T-helper 2 cell (primary cell): Measurements from ENCODE around the gene FOXL2.
A peak's percentile ranks its signal among the peaks of the same experiment; 100 is the strongest.
"Not testable (repeated sequence)": the region's sequence is repeated elsewhere in the genome, so short reads cannot be mapped to it uniquely, and the experiment has no call there.

Experiments
- DNase-seq, 5 experiments: peaks; one replicate each; pipeline versions ENCODE4 v3.0.0 to v3.0.0-alpha.2; 2012 to 2022

Gene FOXL2

DNA sequence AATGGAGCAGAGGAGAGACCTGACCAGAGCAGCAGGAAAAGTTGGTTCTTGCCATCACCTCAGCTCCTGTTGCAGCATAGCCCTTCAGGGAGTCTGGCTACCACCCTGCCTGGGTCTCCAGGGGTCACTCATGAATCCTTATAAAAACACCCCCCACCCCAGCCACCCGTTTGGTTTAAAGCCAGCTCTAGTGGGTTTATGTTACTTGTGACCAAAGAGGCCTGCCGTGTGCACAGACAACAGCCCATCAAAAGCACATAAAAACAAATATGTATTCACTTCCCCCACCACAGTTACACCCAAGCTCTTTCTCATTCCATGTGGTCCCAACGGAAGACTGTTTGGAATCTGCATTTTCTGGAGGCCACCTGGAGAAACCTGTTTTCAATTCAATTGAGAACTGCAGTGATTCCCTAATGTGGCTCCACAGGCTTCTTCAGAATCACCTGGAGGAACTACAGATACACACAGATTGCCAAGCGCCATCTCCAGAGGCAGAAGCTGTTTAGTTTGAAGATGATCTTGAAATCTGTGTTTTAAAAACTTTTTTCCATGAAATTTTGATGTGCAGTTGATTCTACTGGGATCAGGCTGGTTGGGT, 13.8 kb downstream of the FOXL2 start:
- no peak for DNase-seq

DNA sequence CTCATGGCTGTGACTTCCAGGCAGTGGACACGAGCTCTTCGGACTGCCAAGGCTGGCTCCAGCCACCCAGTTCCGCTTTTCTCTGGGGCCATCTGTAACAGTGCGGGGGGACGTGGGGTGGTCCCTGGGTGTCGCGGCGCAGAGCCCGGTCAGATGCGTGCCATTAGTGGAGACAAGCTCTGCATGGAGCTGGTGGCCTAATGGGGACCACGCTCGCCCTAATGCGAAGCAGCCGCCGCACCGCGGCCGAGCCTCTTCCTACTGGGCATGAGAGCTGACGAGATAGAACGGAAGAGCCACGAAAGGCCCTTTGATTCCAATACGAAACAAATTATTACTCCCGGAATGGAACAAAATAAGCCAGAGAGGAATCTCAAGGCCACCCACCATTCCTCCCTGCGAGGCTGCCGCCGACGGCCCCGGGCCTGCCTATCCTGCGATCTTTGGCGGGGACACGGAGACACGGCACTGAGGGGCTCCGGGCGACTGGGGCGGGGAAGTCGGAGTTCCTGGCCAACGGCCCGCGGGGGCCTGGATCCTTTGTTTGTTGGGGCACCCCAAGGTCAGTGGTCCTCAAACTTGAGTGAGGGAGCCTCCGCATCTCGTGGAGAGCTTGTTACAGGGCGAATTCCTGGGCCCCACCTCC, 18.1 kb downstream of the FOXL2 start:
- DNase-seq = no peak

DNA sequence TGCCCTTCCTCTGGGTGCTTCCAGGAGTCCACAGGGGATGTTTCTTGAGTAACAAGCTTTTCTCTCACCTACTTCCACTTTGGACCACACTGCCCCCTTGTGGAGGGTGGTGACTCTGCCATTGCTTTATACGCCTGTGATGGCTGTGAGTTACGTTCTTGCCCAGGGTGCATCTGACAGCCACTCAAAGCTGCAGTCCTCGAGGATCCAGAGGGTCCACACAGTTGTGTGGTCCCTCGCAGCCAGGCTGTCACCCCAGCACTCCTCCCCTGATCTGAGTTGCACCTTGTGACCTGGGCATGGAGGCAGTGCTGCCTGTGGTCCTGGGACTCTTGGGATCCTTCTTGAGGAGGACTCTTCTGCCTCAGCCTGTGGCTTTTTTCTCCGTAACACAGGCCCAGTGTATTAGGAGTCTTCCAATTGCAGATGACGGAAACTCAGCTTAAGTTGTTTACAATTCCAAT, 23.4 kb downstream of the FOXL2 start:
- DNase-seq = peak; percentile 56 to 82 (median 71)

DNA sequence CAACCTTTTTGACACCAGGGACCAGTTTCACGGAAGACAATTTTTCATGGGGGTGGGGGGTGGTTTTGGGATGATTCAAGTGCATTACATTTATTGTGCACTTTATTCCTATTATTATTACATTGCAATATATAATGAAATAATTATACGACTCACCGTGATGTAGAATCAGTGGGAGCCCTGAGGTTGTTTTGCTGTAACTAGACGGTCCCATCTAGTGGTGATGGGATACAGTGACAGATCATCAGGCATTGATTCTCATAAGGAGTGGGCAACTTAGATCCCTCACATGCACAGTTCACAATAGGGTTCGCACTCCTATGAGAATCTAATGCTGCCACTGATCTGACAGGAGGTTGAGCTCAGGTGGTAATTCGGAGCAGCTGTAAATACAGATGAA, 24.5 kb downstream of the FOXL2 start:
- not testable (repeated sequence) for DNase-seq

DNA sequence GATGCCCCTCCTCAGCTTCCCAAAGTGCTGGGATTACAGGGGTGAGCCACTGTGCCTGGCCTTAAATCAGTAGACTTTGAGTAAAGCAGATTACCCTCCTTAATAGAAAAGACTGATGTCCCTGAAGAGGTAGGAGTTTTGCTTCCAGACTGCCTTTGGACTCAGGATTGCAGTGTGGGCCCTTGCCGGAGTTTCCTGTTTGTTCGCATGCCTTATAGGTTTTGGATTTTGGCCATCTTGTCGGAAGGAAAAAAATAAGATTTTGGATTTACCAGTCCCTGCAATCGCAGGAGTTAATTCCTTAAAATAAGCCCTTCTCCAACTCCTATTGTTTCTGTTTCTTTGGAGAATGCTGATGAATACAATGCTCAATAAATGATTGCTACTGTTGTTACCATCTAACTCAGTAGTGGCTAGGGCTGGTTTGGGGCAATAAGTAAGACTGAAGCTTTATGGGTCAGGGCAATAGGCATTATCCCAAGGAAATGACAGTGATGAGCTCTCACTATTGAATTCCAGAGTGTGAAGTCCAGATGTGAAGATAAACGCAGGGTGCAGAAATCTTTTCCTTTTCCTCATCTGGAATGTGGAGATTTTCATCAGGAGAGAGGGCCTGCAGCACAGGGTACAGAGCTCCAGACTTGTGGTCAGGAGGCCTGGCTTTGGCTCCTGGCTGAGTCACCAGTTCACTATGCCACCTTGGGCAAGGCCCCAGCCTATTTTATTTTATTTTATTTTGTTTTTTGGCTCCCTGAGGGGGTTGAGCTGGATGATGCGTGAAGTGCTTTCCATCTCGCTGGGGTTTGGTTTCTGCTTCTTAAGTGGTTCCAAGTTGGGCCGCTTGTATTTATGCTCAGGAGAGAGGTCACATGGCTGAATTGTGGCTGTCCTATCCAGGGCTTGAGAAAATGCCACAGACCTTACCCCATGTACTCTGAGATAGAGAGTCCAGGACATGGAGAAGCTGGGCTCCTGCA, 25.3 kb downstream of the FOXL2 start:
- DNase-seq = no peak

DNA sequence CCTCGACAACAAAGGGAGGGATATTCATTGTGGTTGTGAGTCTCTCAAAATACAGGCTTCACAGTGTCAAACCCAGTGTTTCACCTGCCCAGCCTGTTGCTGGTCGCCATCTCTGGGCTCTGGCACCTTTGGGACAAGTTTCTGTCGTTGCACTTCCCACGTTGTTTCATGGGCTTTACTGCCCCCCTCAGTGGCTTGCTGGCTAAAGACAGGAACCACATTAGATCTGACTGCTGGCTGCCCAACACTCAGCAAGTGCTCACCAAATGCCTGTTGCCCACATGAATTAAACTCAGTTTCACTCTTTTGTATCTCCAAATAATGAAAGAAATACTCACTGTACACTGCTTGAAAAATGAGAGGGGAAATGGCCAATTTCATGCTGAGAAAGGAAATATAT, 27.6 kb downstream of the FOXL2 start:
- no peak for DNase-seq

DNA sequence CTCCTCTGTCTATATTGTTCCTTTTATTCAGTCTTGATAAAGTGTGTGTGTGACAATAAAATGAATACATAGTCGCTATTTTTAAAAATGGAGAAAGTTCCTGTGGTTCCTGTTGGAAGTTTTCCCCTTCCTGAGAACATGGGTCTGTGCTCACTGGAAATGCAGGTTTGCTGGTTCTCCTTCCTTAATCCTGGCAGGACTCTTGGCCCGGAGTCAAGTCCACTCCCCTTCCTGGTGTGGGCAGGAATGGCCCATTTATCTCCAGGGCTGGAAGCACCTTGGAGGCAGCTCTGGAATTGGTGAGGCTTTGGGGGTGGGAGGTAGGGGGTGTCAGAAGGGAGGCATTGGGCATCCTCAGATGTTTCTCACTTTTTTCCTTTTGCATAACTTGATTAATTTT, 30.1 kb downstream of the FOXL2 start:
- no peak for DNase-seq

DNA sequence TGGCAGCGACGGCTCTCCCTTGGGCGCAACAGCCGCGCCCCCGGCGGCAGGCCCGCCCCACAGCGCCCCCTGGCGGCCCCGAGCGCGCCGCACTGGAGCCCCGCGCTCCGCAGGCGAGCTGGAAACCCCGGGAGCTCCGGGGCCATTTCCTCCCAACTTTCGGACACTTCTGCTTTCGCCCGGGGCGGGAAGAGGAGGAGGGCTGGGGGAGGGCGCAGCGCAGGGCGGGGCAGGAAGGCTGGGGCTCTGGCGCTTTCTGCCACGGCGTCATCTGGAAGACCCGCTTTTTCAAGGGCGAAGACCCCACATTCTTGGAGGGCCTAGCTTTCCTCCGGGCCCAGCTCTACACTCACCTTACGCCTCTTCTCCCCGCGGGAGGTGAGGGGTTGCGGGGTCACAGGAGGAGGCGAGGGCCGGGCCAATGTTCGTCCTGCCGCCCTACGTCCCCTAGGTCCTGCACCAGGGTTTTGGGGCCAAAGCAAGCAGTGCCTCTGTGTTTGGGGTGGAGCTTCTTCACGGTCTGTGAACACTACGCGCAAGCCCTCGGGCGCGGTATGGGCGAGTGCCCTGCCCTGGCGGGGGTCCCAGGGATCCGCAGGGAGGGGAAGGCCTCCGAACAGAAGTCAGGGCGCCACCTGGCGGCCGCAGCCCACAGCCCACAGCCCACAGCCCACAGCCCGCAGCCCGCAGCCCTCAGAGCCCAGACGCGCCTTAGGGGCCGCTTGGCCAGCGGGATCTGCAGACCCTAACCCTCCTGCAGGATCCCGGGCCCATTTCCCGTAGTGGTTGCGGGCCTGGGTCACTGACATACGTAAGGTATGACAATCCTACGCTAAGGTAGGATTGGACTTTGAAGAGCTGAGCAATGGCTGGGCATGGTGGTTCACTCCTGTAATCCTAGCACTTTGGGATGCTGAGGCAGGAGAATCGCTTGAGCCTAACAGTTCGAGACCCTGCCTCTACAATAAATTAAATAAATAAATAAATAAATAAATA, 31.1 kb downstream of the FOXL2 start:
- DNase-seq = peak; percentile 61 to 84 (median 67)

DNA sequence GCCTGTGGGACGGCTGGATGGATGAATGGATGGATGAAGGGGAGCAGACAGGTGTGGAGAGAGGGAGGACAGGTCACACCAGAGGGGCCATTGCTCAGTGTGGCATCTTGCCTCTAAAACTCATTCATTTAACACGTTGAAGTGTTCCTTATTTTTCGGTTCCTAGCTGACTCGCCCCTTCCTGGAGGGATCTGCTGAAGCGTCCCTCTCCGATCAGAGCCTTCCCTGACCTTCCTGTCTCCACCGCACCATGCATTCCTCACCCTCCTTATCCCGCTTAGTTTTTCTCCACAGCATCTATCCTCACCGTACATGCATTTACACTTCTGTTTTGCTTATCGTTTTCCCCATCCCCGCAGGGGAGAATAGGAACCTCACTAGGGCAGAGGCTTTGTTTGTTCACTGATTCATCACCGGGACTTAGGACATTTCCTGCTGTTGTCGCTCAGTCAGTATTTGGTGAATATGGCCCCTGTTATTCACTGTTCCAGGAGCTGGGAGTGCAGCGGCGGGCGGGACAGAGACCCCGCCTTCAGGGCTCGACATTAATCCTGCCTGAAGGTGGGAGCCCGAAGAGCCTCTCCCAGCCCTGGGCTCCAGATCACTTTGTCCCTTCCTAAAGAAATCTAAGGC, 32.0 kb downstream of the FOXL2 start:
- no peak for DNase-seq

DNA sequence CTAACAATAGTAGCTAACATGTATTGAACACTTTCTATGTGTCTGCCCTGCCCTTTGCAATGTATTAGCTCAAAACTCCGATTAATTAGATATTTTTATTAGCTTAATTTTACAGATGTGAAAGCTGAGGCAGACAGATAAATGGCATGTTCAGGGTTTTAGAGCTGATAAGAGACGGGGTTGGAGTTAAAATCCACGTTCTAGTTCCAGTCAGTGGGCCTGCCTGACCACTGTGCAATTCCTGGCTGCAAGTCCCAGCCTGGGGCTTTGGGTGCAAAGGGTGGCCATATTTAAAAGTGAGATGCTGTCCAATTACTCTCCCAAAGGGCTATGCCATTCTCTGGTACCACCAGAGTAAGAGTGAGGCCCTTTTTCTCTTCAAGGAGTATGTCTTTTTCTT, 33.2 kb downstream of the FOXL2 start:
- DNase-seq = no peak

DNA sequence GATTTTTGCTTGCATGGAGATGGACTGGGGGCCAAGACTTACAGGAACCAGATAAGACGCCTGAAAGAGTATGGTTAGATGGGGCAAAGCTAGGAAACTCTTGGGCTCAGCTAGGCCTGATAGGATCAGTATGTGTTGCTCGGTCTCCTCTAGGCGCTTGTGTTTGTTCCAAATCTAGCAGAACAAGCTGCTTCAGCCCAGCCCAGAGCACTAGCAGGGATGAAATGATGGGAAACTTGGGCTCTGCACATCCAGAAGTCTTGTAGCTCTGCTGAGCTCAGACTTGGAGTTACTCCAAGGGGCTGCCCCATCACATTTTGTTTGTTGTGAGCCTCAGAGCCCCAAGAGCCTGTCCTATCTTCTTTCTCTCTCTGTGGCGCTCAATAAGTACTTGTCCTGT, 34.7 kb downstream of the FOXL2 start:
- no peak for DNase-seq

DNA sequence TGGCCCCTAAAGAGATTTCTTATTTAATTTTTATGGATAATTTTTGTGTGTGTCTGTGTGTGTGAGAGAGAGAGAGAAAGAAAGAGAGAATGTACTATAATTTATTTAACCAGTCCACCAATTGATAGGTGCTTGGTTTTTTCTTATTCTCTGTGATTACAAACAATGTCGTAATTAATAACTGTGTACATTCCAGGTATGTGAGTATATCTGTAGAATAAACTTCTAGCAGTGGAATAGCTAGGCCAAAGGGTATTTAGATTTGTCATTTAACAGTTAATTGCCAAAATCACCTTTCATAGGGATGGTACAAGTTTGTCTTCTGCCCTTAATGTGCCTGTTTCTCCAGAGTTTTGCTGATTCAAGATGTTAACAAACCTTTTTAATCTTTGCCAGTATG, 35.3 kb downstream of the FOXL2 start:
- DNase-seq = no peak

DNA sequence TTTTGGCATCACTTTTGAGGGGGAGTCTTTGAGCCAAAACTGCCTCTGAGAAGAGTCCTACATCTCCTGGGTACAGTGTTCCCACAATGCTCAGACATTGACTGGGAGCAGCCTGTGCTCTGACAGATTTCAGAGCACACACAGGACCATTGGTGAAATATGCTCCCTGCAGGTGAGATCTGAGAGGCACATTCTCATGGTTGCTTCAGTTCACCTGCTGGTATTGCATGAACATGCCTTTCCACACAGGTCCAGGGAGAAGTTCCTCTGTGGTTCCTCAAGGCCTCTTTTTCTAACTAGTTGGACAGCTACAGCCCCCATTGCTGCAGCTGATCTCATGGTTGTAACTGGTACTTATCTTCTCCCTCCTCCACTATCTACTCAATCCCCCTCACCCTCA, 37.0 kb downstream of the FOXL2 start:
- no peak for DNase-seq

DNA sequence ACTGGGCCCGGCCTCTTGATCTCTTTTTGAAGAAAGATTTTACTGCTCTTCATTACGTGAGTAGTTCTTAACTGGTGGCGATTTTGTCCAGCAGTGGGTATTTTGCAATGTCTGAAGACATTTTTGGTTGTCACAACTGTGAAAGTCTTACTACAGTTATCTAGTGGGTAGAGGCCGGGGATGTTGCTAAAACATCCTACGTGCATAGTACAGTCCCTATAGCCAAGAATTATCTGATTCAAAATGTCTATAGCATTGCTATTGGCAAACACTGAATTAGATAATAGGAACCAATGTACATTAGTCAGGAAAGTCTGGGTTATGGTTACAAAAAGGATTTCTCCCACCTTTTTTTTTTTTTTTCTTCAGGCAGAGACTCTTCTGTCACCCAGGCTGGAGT, 38.1 kb downstream of the FOXL2 start:
- DNase-seq = no peak

DNA sequence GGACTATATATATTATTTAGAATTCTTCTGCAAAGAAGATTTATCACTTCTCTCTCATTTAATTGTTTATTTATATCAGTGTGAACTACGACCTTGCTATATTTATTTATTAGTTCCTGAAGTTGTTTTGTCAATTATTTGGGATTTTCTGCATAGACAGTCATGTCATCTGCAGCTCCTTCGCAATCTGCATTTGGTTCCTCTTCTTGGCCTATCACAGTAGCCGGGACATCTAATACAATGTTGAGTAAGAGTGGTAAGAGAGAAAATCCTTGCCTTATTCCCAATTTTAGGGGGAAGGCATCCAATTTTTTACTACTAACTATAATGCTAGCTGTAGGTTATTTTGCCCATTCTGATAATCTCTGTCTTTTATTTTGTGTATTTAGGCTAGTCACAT, 39.4 kb downstream of the FOXL2 start:
- DNase-seq = no peak

DNA sequence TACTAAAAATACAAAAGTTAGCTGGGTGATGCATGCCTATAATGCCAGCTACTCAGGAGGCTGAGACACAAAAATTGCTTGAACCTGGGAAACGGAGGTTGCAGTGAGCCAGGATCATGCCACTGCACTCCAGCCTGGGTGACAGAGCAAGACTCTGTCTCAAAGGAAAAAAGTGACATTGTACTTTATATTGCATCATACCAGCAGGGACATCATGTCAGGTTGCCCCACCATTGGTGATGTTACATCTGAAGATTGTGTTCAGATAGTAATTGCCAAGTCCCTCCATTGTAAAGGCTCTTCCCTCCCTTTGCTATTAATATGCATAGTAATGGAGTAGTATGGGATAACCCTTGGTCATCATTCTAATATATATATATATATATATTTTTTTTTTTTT, 44.8 kb downstream of the FOXL2 start:
- DNase-seq = no peak

DNA sequence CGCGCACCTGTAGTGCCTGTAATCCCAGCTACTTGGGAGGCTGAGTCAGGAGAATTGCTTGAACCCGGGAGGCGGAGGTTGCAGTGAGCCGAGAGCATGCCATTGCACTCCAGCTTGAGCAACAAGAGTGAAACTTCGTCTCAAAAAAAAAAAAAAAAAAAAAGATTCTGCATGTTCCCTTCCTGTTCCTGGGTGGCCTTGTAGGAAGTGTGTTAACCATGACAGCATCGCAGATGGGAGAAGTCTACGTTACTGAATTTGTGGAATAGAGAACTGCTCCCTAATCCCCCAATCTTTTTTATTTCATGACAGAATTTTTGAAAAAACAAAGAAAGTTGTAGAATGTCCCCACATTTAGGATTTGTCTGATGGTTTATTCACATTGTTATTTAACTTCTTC, 45.4 kb downstream of the FOXL2 start:
- no peak for DNase-seq

DNA sequence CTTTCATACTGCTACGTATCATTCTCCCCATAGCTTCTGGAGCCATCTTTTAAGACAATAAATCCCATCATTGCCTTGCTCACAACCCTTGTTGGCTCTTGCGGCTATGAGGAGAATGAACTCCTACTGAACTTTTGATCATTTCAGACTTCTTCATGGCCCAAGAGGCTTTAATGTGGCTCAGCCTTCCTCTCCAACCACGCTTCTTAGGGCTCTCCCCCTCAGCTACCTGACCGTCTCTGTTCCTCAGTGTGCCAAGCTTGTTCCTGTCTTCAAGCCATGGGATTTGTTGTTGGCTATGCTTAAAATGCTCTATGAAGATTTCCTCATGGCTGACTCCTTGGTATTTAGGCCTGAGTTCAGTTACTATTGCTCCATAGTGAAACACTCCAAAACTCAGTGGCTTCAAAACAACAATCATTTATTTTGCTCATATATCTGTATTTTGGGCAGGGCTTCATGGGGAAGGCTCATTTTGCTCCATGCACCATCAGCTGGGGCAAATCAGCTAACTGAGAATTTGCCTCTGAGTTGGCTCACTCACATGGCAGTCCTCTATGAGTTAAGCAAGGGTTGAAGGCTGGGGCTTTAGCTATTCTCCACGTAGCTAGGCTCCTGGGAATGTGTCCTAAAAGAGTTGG, 47.5 kb downstream of the FOXL2 start:
- DNase-seq = no peak

DNA sequence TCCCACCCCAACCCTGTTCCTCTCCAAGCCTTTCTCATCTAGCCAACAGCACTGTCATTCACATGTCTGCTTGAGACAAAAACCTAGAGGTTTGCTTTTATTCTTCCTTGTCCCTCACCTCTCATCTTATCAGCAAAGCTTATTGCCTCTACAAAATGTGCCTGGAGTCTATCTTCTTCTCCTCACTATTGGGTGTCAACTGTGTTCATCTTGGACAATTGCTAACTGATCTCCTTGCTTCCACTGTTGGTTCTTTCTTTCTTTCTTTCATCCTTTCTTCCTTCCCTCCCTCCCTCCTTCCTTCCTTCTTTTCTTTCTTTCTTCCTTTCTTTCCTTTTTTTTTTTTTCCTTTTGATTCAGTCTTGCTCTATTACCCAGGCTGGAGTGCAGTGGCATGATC, 48.2 kb downstream of the FOXL2 start:
- DNase-seq = no peak

DNA sequence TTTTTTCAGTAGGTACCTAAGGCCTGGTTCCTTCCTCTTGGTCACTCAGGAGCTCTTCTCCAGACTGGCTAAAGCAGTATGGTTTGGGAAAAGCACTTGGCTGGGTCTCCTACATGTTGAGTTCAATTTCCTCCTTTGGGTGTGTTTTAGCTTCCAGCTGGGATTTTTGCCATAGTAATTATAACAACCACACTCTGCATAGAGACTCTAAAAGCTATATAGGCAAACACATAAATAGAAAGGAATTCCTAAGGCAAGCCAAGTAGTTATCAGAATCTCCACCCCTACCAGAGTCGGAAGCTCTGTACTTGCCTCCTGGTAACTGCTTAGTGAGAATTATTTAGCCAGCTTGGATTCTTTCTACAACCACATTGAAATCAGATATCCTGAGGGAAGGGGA, 48.6 kb downstream of the FOXL2 start:
- no peak for DNase-seq
